Suprapubic skin (tissue), 4 donors: ENCODE data around the gene HP. TPM values are rescaled to one million over a fixed set of nuclear protein-coding genes. Genes with fewer than 3 reads are reported as not detected.

Source experiments
- DNase-seq, 2 donors: peaks; one replicate each; pipeline ENCODE4 v3.0.0-alpha.2; 2019; ENCODE audit warnings: low spot score in 2 of 2
- H3K27ac ChIP-seq: fragments of 200-600 bp; sonication (generic); one replicate; pipeline ENCODE4 v1.5.1; 2019
- H3K27me3 ChIP-seq: fragments of 200-600 bp; sonication (generic); one replicate; pipeline ENCODE4 v1.5.1; 2019
- H3K36me3 ChIP-seq: fragments of 200-600 bp; sonication (generic); one replicate; pipeline ENCODE4 v1.5.1; 2019
- H3K4me1 ChIP-seq: fragments of 200-600 bp; sonication (generic); one replicate; pipeline ENCODE4 v1.5.1; 2019
- H3K4me3 ChIP-seq: fragments of 200-600 bp; sonication (generic); one replicate; pipeline ENCODE4 v1.5.1; 2019; ENCODE audit warnings: mild to moderate bottlenecking
- H3K9me3 ChIP-seq: fragments of 200-600 bp; sonication (generic); one replicate; pipeline ENCODE4 v1.5.1; 2019
- EP300 ChIP-seq: sonication (generic); formaldehyde crosslinking; IDR thresholded peaks from one replicate; pipeline ENCODE4 v1.6.1; 2017; ENCODE audit warnings: antibody characterized with exemption
- POLR2A ChIP-seq, 2 donors: fragments of 450-650 bp; IDR thresholded peaks; one replicate each; pipeline ENCODE4 v1.6.1; 2017; ENCODE audit warnings: antibody characterized with exemption in 2 of 2, mild to moderate bottlenecking in 2 of 2, moderate library complexity in 2 of 2
- POLR2AphosphoS5 ChIP-seq, 3 donors: sonication (generic); formaldehyde crosslinking; IDR thresholded peaks; one replicate each; pipeline ENCODE4 v1.6.1; 2017; ENCODE audit warnings: antibody characterized with exemption in 3 of 3
- WGBS: methylation state at CpG from one replicate; pipeline ENCODE4 v1.1.5; 2018; 5-methylcytosine and 5-hydroxymethylcytosine counted together
- total RNA-seq, 4 donors: library from RNA; depleted of rRNA; stranded (reverse); fragments of >200 nt; gene quantifications; one replicate each; pipeline ENCODE4 v1.1.0, GENCODE V29; 2016
- TF ChIP-seq, protein P1 (sequence below), 2 donors: fragments of 200-600 bp in 1 of 2; fragments of 450-650 bp in 1 of 2; sonication (generic) in 1 of 2; IDR thresholded peaks; one replicate each; pipeline ENCODE4 v1.5.1; 2016 to 2019; ENCODE audit warnings: antibody characterized with exemption in 2 of 2, mild to moderate bottlenecking in 1 of 2, moderate library complexity in 1 of 2

Gene HP
- total RNA-seq, 4 donors from 2014 or later, result 0.65 to 170 (median 6.0) TPM

DNA sequence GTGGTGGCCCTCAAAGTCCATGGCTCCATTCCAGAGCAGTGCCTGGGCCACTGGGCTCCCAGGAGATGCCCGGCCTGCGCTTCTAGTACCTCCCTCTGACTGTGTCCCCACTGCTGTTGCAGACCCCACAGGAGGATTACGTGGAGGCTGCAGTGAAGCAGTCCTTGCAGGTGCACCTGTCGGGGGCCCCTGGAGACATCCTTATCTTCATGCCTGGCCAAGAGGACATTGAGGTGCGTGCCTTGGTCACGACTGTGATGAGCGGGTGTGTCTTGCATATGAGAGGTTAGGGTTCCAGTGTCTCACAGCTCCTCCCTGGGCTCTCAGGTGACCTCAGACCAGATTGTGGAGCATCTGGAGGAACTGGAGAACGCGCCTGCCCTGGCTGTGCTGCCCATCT is 50.6 kb downstream of the HP start:
- no peak for TF ChIP-seq EP300
- Histone ChIP-seq H3K36me3 (peaks cover 100% of the 10 kb centered on the region), H3K27me3 (no peaks in the 10 kb centered on the region), H3K4me1 (no peaks in the 10 kb centered on the region), H3K4me3 (no peak overlapping the region), H3K9me3 (no peaks in the 10 kb centered on the region), H3K27ac (no peak overlapping the region)
- WGBS, result 95% methylated on average over 9 of the region's 9 CpGs
- DNase-seq, result no peak

DNA sequence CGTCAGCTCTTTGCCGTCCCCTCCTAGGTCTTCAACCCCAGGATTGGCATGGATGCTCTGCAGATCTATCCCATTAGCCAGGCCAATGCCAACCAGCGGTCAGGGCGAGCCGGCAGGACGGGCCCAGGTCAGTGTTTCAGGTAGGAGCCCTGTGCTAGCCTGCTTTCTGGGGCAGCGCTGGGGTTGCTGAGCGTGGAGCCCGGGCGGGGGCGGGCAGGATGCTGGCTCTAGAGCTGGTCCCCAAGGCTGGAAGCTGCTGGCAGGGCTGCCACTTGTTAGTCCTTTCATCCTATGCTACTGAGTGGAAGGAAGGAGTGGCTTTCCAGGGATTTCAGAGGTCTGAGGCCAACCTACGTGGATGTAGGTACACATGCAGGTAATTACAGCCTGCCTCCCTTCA is 51.7 kb downstream of the HP start:
- Histone ChIP-seq H3K27ac (no peak overlapping the region), H3K4me1 (no peaks in the 10 kb centered on the region), H3K9me3 (no peaks in the 10 kb centered on the region), H3K27me3 (no peaks in the 10 kb centered on the region), H3K36me3 (peaks cover 100% of the 10 kb centered on the region), H3K4me3 (no peak overlapping the region)
- WGBS, result 97% methylated on average over 11 of the region's 12 CpGs
- no peak for DNase-seq
- TF ChIP-seq, protein P1, sequence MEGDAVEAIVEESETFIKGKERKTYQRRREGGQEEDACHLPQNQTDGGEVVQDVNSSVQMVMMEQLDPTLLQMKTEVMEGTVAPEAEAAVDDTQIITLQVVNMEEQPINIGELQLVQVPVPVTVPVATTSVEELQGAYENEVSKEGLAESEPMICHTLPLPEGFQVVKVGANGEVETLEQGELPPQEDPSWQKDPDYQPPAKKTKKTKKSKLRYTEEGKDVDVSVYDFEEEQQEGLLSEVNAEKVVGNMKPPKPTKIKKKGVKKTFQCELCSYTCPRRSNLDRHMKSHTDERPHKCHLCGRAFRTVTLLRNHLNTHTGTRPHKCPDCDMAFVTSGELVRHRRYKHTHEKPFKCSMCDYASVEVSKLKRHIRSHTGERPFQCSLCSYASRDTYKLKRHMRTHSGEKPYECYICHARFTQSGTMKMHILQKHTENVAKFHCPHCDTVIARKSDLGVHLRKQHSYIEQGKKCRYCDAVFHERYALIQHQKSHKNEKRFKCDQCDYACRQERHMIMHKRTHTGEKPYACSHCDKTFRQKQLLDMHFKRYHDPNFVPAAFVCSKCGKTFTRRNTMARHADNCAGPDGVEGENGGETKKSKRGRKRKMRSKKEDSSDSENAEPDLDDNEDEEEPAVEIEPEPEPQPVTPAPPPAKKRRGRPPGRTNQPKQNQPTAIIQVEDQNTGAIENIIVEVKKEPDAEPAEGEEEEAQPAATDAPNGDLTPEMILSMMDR (IDR thresholded peaks at IDR 0.05), result no peak
- TF ChIP-seq POLR2AphosphoS5 (IDR thresholded peaks at IDR 0.05) (no peak), EP300 (no peak), POLR2A (IDR thresholded peaks at IDR 0.05) (no peak)

DNA sequence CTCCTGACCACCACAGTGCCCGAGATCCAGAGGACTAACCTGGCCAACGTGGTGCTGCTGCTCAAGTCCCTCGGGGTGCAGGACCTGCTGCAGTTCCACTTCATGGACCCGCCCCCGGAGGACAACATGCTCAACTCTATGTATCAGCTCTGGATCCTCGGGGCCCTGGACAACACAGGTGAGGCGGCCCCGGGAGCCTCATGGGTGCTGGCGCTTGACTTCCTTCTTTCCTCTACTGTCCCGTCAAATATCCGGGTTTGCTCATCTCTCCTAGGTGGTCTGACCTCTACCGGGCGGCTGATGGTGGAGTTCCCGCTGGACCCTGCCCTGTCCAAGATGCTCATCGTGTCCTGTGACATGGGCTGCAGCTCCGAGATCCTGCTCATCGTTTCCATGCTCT is 53.1 kb downstream of the HP start:
- H3K9me3 ChIP-seq, result no peaks in the 10 kb centered on the region
- 90% methylated on average over 15 of the region's 17 CpGs for WGBS
- no peak overlapping the region for H3K4me3 ChIP-seq
- H3K27me3 ChIP-seq, result no peaks in the 10 kb centered on the region
- peaks cover 100% of the 10 kb centered on the region for H3K36me3 ChIP-seq
- no peak for DNase-seq
- TF ChIP-seq POLR2AphosphoS5 (IDR thresholded peaks at IDR 0.05) (no peak), POLR2A (IDR thresholded peaks at IDR 0.05) (no peak), EP300 (no peak)
- TF ChIP-seq, protein P1 (IDR thresholded peaks at IDR 0.05), result no peak
- no peak overlapping the region for H3K27ac ChIP-seq
- no peaks in the 10 kb centered on the region for H3K4me1 ChIP-seq

DNA sequence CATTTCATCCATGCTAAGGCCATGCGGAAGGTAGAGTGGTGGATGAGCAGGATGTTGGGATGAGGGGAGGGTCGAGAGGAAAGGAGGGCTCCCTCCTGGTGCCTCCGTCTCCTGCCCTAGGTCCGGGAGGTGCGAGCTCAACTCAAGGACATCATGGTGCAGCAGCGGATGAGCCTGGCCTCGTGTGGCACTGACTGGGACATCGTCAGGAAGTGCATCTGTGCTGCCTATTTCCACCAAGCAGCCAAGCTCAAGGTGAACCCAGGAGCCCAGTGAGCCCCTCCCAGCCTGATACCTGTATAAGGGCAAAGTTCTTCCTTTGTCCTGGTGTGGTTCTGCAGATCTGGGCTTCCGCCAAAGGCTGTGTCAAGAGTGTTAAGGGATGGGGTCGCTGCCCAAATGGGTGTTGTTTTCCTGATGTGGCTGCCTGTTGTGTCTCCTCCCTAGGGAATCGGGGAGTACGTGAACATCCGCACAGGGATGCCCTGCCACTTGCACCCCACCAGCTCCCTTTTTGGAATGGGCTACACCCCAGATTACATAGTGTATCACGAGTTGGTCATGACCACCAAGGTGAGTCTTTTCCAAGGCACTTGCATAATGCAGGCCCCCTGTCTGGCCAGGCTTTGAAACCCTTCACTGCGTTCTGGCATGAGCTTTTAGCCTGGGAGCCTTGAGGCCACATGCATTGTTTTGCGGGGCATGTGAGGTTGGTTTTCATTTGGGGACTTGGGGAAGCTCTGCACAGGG is 54.2 kb downstream of the HP start:
- TF ChIP-seq, protein P1 (IDR thresholded peaks at IDR 0.05), result no peak
- TF ChIP-seq POLR2A (IDR thresholded peaks at IDR 0.05) (no peak), POLR2AphosphoS5 (IDR thresholded peaks at IDR 0.05) (no peak), EP300 (no peak)
- no peak for DNase-seq

DNA sequence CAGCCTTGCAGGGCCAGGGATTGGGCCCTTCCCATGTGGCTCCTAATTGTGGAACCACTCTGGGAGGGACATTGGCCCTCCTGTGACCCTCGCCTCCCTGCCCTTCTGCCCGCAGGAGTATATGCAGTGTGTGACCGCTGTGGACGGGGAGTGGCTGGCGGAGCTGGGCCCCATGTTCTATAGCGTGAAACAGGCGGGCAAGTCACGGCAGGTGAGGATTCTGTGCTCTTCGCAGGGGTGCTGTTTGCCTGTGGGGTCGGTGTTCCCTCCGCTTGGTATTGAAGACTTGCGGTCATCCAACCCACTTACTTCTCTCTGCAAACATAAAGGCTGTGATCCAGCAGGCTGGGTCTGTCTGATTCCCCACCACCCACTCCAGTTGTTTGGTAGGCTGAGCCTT is 55.0 kb downstream of the HP start:
- H3K9me3 ChIP-seq, result no peaks in the 10 kb centered on the region
- no peak overlapping the region for H3K4me3 ChIP-seq
- 97% methylated on average over 11 of the region's 12 CpGs for WGBS
- no peaks in the 10 kb centered on the region for H3K27me3 ChIP-seq
- no peak overlapping the region for H3K27ac ChIP-seq
- DNase-seq, result no peak
- H3K36me3 ChIP-seq, result peaks cover 88% of the 10 kb centered on the region
- H3K4me1 ChIP-seq, result no peaks in the 10 kb centered on the region
- TF ChIP-seq POLR2AphosphoS5 (IDR thresholded peaks at IDR 0.05) (no peak), EP300 (no peak), POLR2A (IDR thresholded peaks at IDR 0.05) (no peak)
- TF ChIP-seq, protein P1 (IDR thresholded peaks at IDR 0.05), result no peak

More for the DNA sequence above, 54.2 kb downstream of the HP start:
- Histone ChIP-seq H3K27ac (no peak overlapping the region), H3K36me3 (peaks cover 95% of the 10 kb centered on the region), H3K4me3 (no peak overlapping the region), H3K27me3 (no peaks in the 10 kb centered on the region), H3K4me1 (no peaks in the 10 kb centered on the region), H3K9me3 (no peaks in the 10 kb centered on the region)
- WGBS, result 96% methylated on average over 15 of the region's 16 CpGs
